WTC11 (cell line): ENCODE results near the gene BTLA. TPM values are rescaled to one million over a fixed set of nuclear protein-coding genes. Genes with fewer than 3 reads are reported as not detected.
A peak's percentile ranks its signal among the peaks of the same experiment; 100 is the strongest.

Experiments
- ATAC-seq: fragments of 200-7000 bp; cut with Tn5 transposase; 2 replicates; pipeline ENCODE4 v1.10.0; 2021; ENCODE audit warnings: mild to moderate bottlenecking, moderate library complexity
- CTCF ChIA-PET: fragments of 300-600 bp; sonication (Branson Sonifier 250); formaldehyde crosslinking; loops from one replicate; lab custom pipeline; 2021; ENCODE audit warnings: antibody characterized with exemption; lab: Charles Lee
- POLR2A ChIA-PET: fragments of 350-600 bp; sonication (Branson Sonifier 250); formaldehyde crosslinking; loops from one replicate; lab custom pipeline; 2021; ENCODE audit warnings: antibody characterized with exemption; lab: Charles Lee
- DNase-seq: peaks from one replicate; pipeline ENCODE4 v3.0.0; 2021; ENCODE audit warnings: low spot score
- H3K27ac Mint-ChIP-seq: 2 replicates; pipeline ENCODE4 v1.8.0; 2021; ENCODE audit warnings: mixed read lengths
- H3K27me3 Mint-ChIP-seq: 2 replicates; pipeline ENCODE4 v1.8.0; 2021; ENCODE audit warnings: low read depth, mild to moderate bottlenecking, moderate library complexity, mixed read lengths
- H3K36me3 Mint-ChIP-seq: 2 replicates; pipeline ENCODE4 v1.8.0; 2021; ENCODE audit warnings: mixed read lengths
- H3K4me1 Mint-ChIP-seq: 2 replicates; pipeline ENCODE4 v1.8.0; 2022; ENCODE audit warnings: mixed read lengths
- H3K4me3 Mint-ChIP-seq: 2 replicates; pipeline ENCODE4 v1.8.0; 2021; ENCODE audit warnings: mild to moderate bottlenecking, moderate library complexity, mixed read lengths
- H3K9me3 Mint-ChIP-seq: 2 replicates; pipeline ENCODE4 v1.8.0; 2021; ENCODE audit warnings: mixed read lengths
- ATF6 ChIP-seq: sonication (generic); formaldehyde crosslinking; IDR thresholded peaks from 2 replicates; pipeline ENCODE4 v1.8.1; 2023; ENCODE audit warnings: mild to moderate bottlenecking, missing genetic modification reagents
- EMX1 ChIP-seq: fragments of 250-450 bp; sonication (Bioruptor Pico); IDR thresholded peaks from 2 replicates; pipeline ENCODE4 v1.8.0; 2021; ENCODE audit warnings: mild to moderate bottlenecking
- GABPB1 ChIP-seq: sonication (generic); formaldehyde crosslinking; IDR thresholded peaks from 2 replicates; pipeline ENCODE4 v1.8.1; 2023; ENCODE audit warnings: mild to moderate bottlenecking, missing genetic modification reagents
- HMGA2 ChIP-seq: fragments of 250-450 bp; sonication (Bioruptor Pico); IDR thresholded peaks from 2 replicates; pipeline ENCODE4 v1.4.0; 2021; ENCODE audit warnings: mild to moderate bottlenecking, moderate library complexity
- HMGXB4 ChIP-seq: sonication (generic); formaldehyde crosslinking; IDR thresholded peaks from 2 replicates; pipeline ENCODE4 v1.8.1; 2023; ENCODE audit warnings: mild to moderate bottlenecking, moderate library complexity, missing genetic modification reagents
- JAZF1 ChIP-seq: fragments of 250-450 bp; sonication (Bioruptor Pico); IDR thresholded peaks from 2 replicates; pipeline ENCODE4 v1.9.0; 2021; ENCODE audit warnings: moderate library complexity, mild to moderate bottlenecking, inconsistent platforms
- JUN ChIP-seq: sonication (generic); formaldehyde crosslinking; IDR thresholded peaks from 2 replicates; pipeline ENCODE4 v1.8.0; 2023; ENCODE audit warnings: mild to moderate bottlenecking, missing genetic modification reagents
- MLX ChIP-seq: sonication (generic); formaldehyde crosslinking; IDR thresholded peaks from 2 replicates; pipeline ENCODE4 v1.8.1; 2023; ENCODE audit warnings: mild to moderate bottlenecking, missing genetic modification reagents, moderate library complexity
- OVOL2 ChIP-seq: fragments of 250-450 bp; sonication (Bioruptor Pico); IDR thresholded peaks from 2 replicates; pipeline ENCODE4 v1.9.0; 2021; ENCODE audit warnings: mild to moderate bottlenecking, borderline replicate concordance
- PRDM15 ChIP-seq: sonication (generic); formaldehyde crosslinking; IDR thresholded peaks from 2 replicates; pipeline ENCODE4 v1.8.0; 2022; ENCODE audit warnings: missing genetic modification reagents
- PRRX2 ChIP-seq: fragments of 250-450 bp; sonication (Bioruptor Pico); IDR thresholded peaks from 2 replicates; pipeline ENCODE4 v1.8.0; 2021; ENCODE audit warnings: mild to moderate bottlenecking
- RELA ChIP-seq: sonication (generic); formaldehyde crosslinking; IDR thresholded peaks from 2 replicates; pipeline ENCODE4 v1.8.1; 2022; ENCODE audit warnings: missing genetic modification reagents, mild to moderate bottlenecking, borderline replicate concordance
- SMAD4 ChIP-seq: sonication (generic); formaldehyde crosslinking; IDR thresholded peaks from 2 replicates; pipeline ENCODE4 v1.8.0; 2022; ENCODE audit warnings: mild to moderate bottlenecking, missing genetic modification reagents
- TEAD1 ChIP-seq: sonication (generic); formaldehyde crosslinking; IDR thresholded peaks from 2 replicates; pipeline ENCODE4 v1.8.0; 2022; ENCODE audit warnings: mild to moderate bottlenecking, missing genetic modification reagents
- TEAD4 ChIP-seq: sonication (generic); formaldehyde crosslinking; IDR thresholded peaks from 2 replicates; pipeline ENCODE4 v1.8.0; 2022; ENCODE audit warnings: mild to moderate bottlenecking, missing genetic modification reagents
- USF1 ChIP-seq: sonication (generic); formaldehyde crosslinking; IDR thresholded peaks from 2 replicates; pipeline ENCODE4 v1.8.0; 2022; ENCODE audit warnings: mild to moderate bottlenecking, missing genetic modification reagents
- ZNF219 ChIP-seq: sonication (generic); formaldehyde crosslinking; IDR thresholded peaks from 2 replicates; pipeline ENCODE4 v1.8.0; 2023; ENCODE audit warnings: missing genetic modification reagents, mild to moderate bottlenecking, borderline replicate concordance
- ZNF281 ChIP-seq: sonication (generic); formaldehyde crosslinking; IDR thresholded peaks from 2 replicates; pipeline ENCODE4 v1.8.0; 2023; ENCODE audit warnings: mild to moderate bottlenecking, missing genetic modification reagents
- ZNF317 ChIP-seq: sonication (generic); formaldehyde crosslinking; IDR thresholded peaks from 2 replicates; pipeline ENCODE4 v1.8.1; 2023; ENCODE audit warnings: low read depth, mild to moderate bottlenecking, moderate library complexity, missing genetic modification reagents, borderline replicate concordance
- ZNF512 ChIP-seq: sonication (generic); formaldehyde crosslinking; IDR thresholded peaks from 2 replicates; pipeline ENCODE4 v1.8.1; 2022; ENCODE audit warnings: missing genetic modification reagents, borderline replicate concordance
- ZNF671 ChIP-seq: fragments of 250-450 bp; sonication (Bioruptor Pico); IDR thresholded peaks from 2 replicates; pipeline ENCODE4 v1.8.0; 2021; ENCODE audit warnings: mild to moderate bottlenecking
- total RNA-seq: library from RNA; stranded (reverse); gene quantifications from 3 replicates; pipeline ENCODE4 v1.2.3, GENCODE V29; 2021

Gene BTLA
- total RNA-seq, 1 experiment from 2014 or later: not detected

GRCh38 chr3:112467539-112467938, 31.7 kb downstream of the BTLA start (continued):
- TF ChIP-seq RELA: no peak

GRCh38 chr3:112466020-112466419, 33.3 kb downstream of the BTLA start:
- Mint-ChIP-seq H3K4me1 (peaks cover 30% of the 10 kb centered on the region), H3K27me3 (no peaks in the 10 kb centered on the region), H3K36me3 (no peaks in the 10 kb centered on the region), H3K9me3 (peaks cover 11% of the 10 kb centered on the region), H3K4me3 (no peak overlapping the region), H3K27ac (no peak overlapping the region)
- DNase-seq (no peak), ATAC-seq (peak; percentile 62)
- ChIA-PET CTCF (no interaction called here), POLR2A (no interaction called here)
- TF ChIP-seq PRDM15 (CRISPR knock-in tag) (no peak), TEAD1 (no peak), ATF6 (no peak), JUN (CRISPR knock-in tag) (no peak), SMAD4 (CRISPR knock-in tag) (no peak), HMGXB4 (CRISPR knock-in tag) (no peak), USF1 (no peak), ZNF281 (no peak), TEAD4 (CRISPR knock-in tag) (no peak), GABPB1 (no peak), ZNF317 (CRISPR knock-in tag) (no peak), JAZF1 (no peak), PRRX2 (CRISPR knock-in tag) (no peak), MLX (CRISPR knock-in tag) (no peak), ZNF671 (CRISPR knock-in tag) (no peak), ZNF219 (CRISPR knock-in tag) (no peak), ZNF512 (CRISPR knock-in tag) (no peak), EMX1 (CRISPR knock-in tag) (no peak), OVOL2 (CRISPR knock-in tag) (no peak), HMGA2 (no peak)
